Mesenchymal stem cell (in vitro differentiated cells and primary cell): ENCODE measurements around the gene CEACAM20.

Experiments
- DNase-seq: peaks from one replicate; pipeline ENCODE4 v3.0.0-alpha.2; 2013
- H2AFZ ChIP-seq: one replicate; pipeline ENCODE4 v1.6.1; 2013; ENCODE audit warnings: low read depth, mild to moderate bottlenecking, control low read depth, inconsistent platforms, low read length, moderate library complexity
- H2AK5ac ChIP-seq: 2 replicates; pipeline ENCODE4 v1.6.1; 2013; ENCODE audit warnings: low read length, moderate library complexity, mild to moderate bottlenecking, inconsistent platforms; ENCODE audit not compliant: severe bottlenecking
- H2BK120ac ChIP-seq: one replicate; pipeline ENCODE4 v1.6.1; 2013; ENCODE audit warnings: low read depth, mild to moderate bottlenecking, inconsistent platforms, low read length, moderate library complexity
- H2BK12ac ChIP-seq, 2 experiments: one replicate each; pipeline ENCODE4 v1.6.1; 2013; ENCODE audit warnings: inconsistent platforms in 2 of 2, low read length in 2 of 2, mild to moderate bottlenecking in 2 of 2, moderate library complexity in 2 of 2, control low read depth in 1 of 2
- H2BK15ac ChIP-seq: one replicate; pipeline ENCODE4 v1.6.1; 2013; ENCODE audit warnings: mild to moderate bottlenecking, low read depth, inconsistent platforms; ENCODE audit not compliant: poor library complexity, severe bottlenecking
- H2BK5ac ChIP-seq: 2 replicates; pipeline ENCODE4 v1.6.1; 2013; ENCODE audit warnings: low read depth, mild to moderate bottlenecking, low read length, control low read depth, inconsistent platforms; ENCODE audit not compliant: poor library complexity, severe bottlenecking
- H3K14ac ChIP-seq, 2 experiments: one replicate each; pipeline ENCODE4 v1.6.1; 2013; ENCODE audit warnings: inconsistent platforms in 2 of 2, low read length in 2 of 2, control low read depth in 1 of 2, mild to moderate bottlenecking in 1 of 2, moderate library complexity in 1 of 2
- H3K18ac ChIP-seq, 2 experiments: one replicate each; pipeline ENCODE4 v1.6.1; 2013; ENCODE audit warnings: inconsistent platforms in 2 of 2, low read length in 2 of 2, control low read depth in 1 of 2, low read depth in 1 of 2, mild to moderate bottlenecking in 1 of 2
- H3K23ac ChIP-seq, 2 experiments: one replicate each; pipeline ENCODE4 v1.6.1; 2013; ENCODE audit warnings: inconsistent platforms in 2 of 2, low read length in 2 of 2, mild to moderate bottlenecking in 2 of 2, moderate library complexity in 2 of 2, control low read depth in 1 of 2
- H3K27ac ChIP-seq: 2 replicates; pipeline ENCODE4 v1.5.1; 2013; ENCODE audit warnings: mild to moderate bottlenecking, moderate library complexity, low read length, control low read depth, inconsistent platforms; ENCODE audit not compliant: poor library complexity, severe bottlenecking
- H3K27me3 ChIP-seq, 2 experiments: 2 replicates each; pipeline versions ENCODE4 v1.6.1 to v1.7.0; 2013; ENCODE audit warnings: low read length in 2 of 2, mild to moderate bottlenecking in 2 of 2, moderate library complexity in 2 of 2, control low read depth in 1 of 2, inconsistent platforms in 1 of 2; ENCODE audit not compliant: control insufficient read depth in 1 of 2, insufficient read depth in 1 of 2
- H3K36me3 ChIP-seq, 2 experiments: 2 replicates each; pipeline versions ENCODE4 v1.6.1 to v1.7.0; 2013; ENCODE audit warnings: low read length in 2 of 2, control low read depth in 1 of 2, inconsistent platforms in 1 of 2, low read depth in 1 of 2, mild to moderate bottlenecking in 1 of 2; ENCODE audit not compliant: insufficient read depth in 2 of 2, control insufficient read depth in 1 of 2
- H3K4ac ChIP-seq, 2 experiments: one replicate each; pipeline ENCODE4 v1.6.1; 2013; ENCODE audit warnings: inconsistent platforms in 2 of 2, low read length in 2 of 2, mild to moderate bottlenecking in 2 of 2, moderate library complexity in 2 of 2, control low read depth in 1 of 2, low read depth in 1 of 2
- H3K4me1 ChIP-seq: 2 replicates; pipeline ENCODE4 v1.6.1; 2013; ENCODE audit warnings: low read depth, low read length, control low read depth; ENCODE audit not compliant: control insufficient read depth, insufficient read depth
- H3K4me2 ChIP-seq: 2 replicates; pipeline ENCODE4 v1.6.1; 2013; ENCODE audit warnings: low read length, mild to moderate bottlenecking, inconsistent platforms; ENCODE audit not compliant: poor library complexity, severe bottlenecking
- H3K4me3 ChIP-seq, 2 experiments: 2 replicates each; pipeline versions ENCODE4 v1.5.1 to v1.7.0; 2013; ENCODE audit warnings: low read length in 2 of 2, mild to moderate bottlenecking in 2 of 2, control low read depth in 1 of 2, low read depth in 1 of 2; ENCODE audit not compliant: insufficient read depth in 1 of 2
- H3K79me1 ChIP-seq: replicated peaks from 2 replicates; pipeline ENCODE4 v1.6.1; 2013; ENCODE audit warnings: mild to moderate bottlenecking, control low read depth, low read length, inconsistent platforms; ENCODE audit not compliant: poor library complexity, severe bottlenecking
- H3K9ac ChIP-seq: 2 replicates; pipeline ENCODE4 v1.7.0; 2013; ENCODE audit warnings: mild to moderate bottlenecking, low read length, moderate library complexity
- H3K9me3 ChIP-seq: 2 replicates; pipeline ENCODE4 v1.7.0; 2013; ENCODE audit warnings: mild to moderate bottlenecking, low read length; ENCODE audit not compliant: control insufficient read depth
- H4K8ac ChIP-seq: one replicate; pipeline ENCODE4 v1.6.1; 2013; ENCODE audit warnings: inconsistent platforms, mild to moderate bottlenecking, low read length, moderate library complexity
- H4K91ac ChIP-seq: one replicate; pipeline ENCODE4 v1.6.1; 2013; ENCODE audit warnings: mild to moderate bottlenecking, low read length, inconsistent platforms
- WGBS: methylation state at CpG from one replicate; pipeline ENCODE4 v1.1.7; 2013; ENCODE audit warnings: mixed read lengths; 5-methylcytosine and 5-hydroxymethylcytosine counted together

Gene CEACAM20

GRCh38 chr19:44499559-44499958 is 29.9 kb downstream of the CEACAM20 start:
- H3K4me3 ChIP-seq: peak overlapping the region; percentile 80 to 95
- no peaks in the 10 kb centered on the region for H3K27me3 ChIP-seq
- 14% methylated on average over 6 of the region's 6 CpGs for WGBS
- H2AK5ac ChIP-seq: no peak overlapping the region
- H3K14ac ChIP-seq: peak overlapping the region in 1 of 2 experiments; percentile 28
- H3K18ac ChIP-seq: no peak overlapping the region
- no peak overlapping the region for H2BK12ac ChIP-seq
- H2BK15ac ChIP-seq: no peak overlapping the region
- peaks cover 32% of the 10 kb centered on the region for H3K9me3 ChIP-seq
- H2AFZ ChIP-seq: no peak overlapping the region
- peak overlapping the region; percentile 91 for H3K9ac ChIP-seq
- peak overlapping the region; percentile 49 for H3K4me2 ChIP-seq
- H4K8ac ChIP-seq: no peak overlapping the region
- H3K27ac ChIP-seq: no peak overlapping the region
- peaks cover 13% of the 10 kb centered on the region for H3K4me1 ChIP-seq
- H4K91ac ChIP-seq: no peak overlapping the region
- H3K79me1 ChIP-seq: peaks cover 32% of the 10 kb centered on the region
- H3K23ac ChIP-seq: no peak overlapping the region
- no peak for DNase-seq
- no peak overlapping the region for H3K4ac ChIP-seq
- H3K36me3 ChIP-seq: peaks cover 32 to 39% of the 10 kb centered on the region in 2 experiments
- H2BK5ac ChIP-seq: no peak overlapping the region
- H2BK120ac ChIP-seq: no peak overlapping the region

DNA sequence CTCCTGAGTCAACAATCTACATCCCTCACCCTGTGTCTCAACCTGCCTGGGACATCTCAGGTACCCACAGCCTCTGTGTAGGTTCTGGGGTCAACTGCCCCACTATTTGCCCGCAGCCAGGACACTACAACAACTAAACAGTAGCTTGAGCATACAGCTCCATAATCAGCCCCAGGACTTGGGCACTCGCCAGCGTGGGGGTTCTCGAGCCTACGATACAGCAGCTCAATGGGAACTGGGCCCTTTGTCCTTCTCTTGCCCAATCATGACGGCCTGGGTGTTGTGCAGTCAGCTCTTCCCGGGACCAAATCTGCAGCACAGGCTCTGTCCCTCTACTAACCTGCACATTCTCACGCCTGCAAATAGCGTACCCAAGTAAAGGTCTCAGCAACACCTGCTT is 30.5 kb downstream of the CEACAM20 start:
- no peak for DNase-seq
- Histone ChIP-seq H4K91ac (no peak overlapping the region), H3K9me3 (peaks cover 38% of the 10 kb centered on the region), H2AFZ (no peak overlapping the region), H3K79me1 (peaks cover 33% of the 10 kb centered on the region), H2BK120ac (no peak overlapping the region), H2BK15ac (no peak overlapping the region), H3K36me3 (peaks cover 38 to 44% of the 10 kb centered on the region in 2 experiments), H3K4ac (no peak overlapping the region), H2BK5ac (no peak overlapping the region), H3K18ac (no peak overlapping the region), H3K4me1 (peaks cover 13% of the 10 kb centered on the region), H3K14ac (no peak overlapping the region), H3K9ac (no peak overlapping the region), H3K4me3 (peak overlapping the region in 1 of 2 experiments; percentile 95), H3K27ac (no peak overlapping the region), H2AK5ac (no peak overlapping the region), H2BK12ac (no peak overlapping the region), H3K27me3 (no peaks in the 10 kb centered on the region), H3K4me2 (no peak overlapping the region), H3K23ac (no peak overlapping the region), H4K8ac (no peak overlapping the region)
- 98% methylated on average over 9 of the region's 9 CpGs for WGBS

DNA sequence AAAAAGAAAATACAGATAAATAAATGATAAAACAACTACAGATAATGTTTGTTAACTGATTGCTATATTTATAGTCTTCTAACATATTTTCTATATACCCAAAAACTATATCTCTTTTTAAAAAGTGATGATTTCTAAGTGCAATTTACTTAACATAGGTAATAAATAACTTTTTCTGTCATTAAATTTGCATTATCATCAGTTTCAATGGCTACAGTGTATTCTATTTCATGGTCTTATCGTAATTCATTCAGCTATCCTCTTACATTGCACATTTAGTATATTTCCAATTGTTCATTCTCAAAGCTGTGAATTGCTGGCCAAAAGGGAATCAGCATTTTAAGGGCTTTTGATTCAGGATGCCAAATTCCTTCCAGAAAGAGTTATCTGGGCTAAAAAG is 32.8 kb downstream of the CEACAM20 start:
- WGBS: 100% methylated on average over 1 of the region's 1 CpG
- Histone ChIP-seq H3K79me1 (peaks cover 48% of the 10 kb centered on the region), H3K23ac (no peak overlapping the region), H2AK5ac (no peak overlapping the region), H2BK120ac (no peak overlapping the region), H3K9ac (no peak overlapping the region), H3K4me3 (peak overlapping the region in 1 of 2 experiments; percentile 2), H2AFZ (no peak overlapping the region), H3K18ac (no peak overlapping the region), H3K14ac (no peak overlapping the region), H3K4me2 (no peak overlapping the region), H2BK12ac (no peak overlapping the region), H2BK15ac (no peak overlapping the region), H4K91ac (no peak overlapping the region), H3K27me3 (no peaks in the 10 kb centered on the region), H3K36me3 (peaks cover 57 to 60% of the 10 kb centered on the region in 2 experiments), H3K4me1 (peaks cover 13% of the 10 kb centered on the region), H3K9me3 (peaks cover 60% of the 10 kb centered on the region), H3K27ac (no peak overlapping the region), H4K8ac (no peak overlapping the region), H2BK5ac (no peak overlapping the region), H3K4ac (no peak overlapping the region)
- no peak for DNase-seq

- H2BK15ac ChIP-seq: no peak overlapping the region
- H3K27me3 ChIP-seq: no peaks in the 10 kb centered on the region
- peaks cover 5% of the 10 kb centered on the region for H3K79me1 ChIP-seq
- no peaks in the 10 kb centered on the region for H3K4me1 ChIP-seq
- no peak overlapping the region for H2AFZ ChIP-seq
- no peak overlapping the region for H4K91ac ChIP-seq
- no peak overlapping the region for H3K4ac ChIP-seq
- no peak overlapping the region for H3K14ac ChIP-seq
- no peak overlapping the region for H3K18ac ChIP-seq
- peak overlapping the region in 1 of 2 experiments; percentile 66 for H3K4me3 ChIP-seq
- H3K36me3 ChIP-seq: peaks cover 24 to 66% of the 10 kb centered on the region in 2 experiments
- peak; percentile 30 for DNase-seq
- 98% methylated on average over 6 of the region's 7 CpGs for WGBS
- H3K4me2 ChIP-seq: no peak overlapping the region
- H2BK120ac ChIP-seq: no peak overlapping the region
- H4K8ac ChIP-seq: no peak overlapping the region
- H3K27ac ChIP-seq: no peak overlapping the region
- H2BK12ac ChIP-seq: no peak overlapping the region
- H2AK5ac ChIP-seq: no peak overlapping the region
- H3K9ac ChIP-seq: no peak overlapping the region
- no peak overlapping the region for H2BK5ac ChIP-seq
- peaks cover 100% of the 10 kb centered on the region for H3K9me3 ChIP-seq
- H3K23ac ChIP-seq: no peak overlapping the region
These were observed 52.7 kb downstream of the CEACAM20 start for GRCh38 chr19:44476559-44477408.
